Lower lobe of right lung (tissue), 2 donors: ENCODE results near the gene CNGA3. TPM values are rescaled to one million over a fixed set of nuclear protein-coding genes. Genes with fewer than 3 reads are reported as not detected.

Source experiments
- ATAC-seq, 2 donors: fragments of 200-7000 bp; cut with Tn5 transposase; one replicate each; pipeline ENCODE4 v1.9.1; 2020 to 2022; ENCODE audit warnings: mild to moderate bottlenecking in 2 of 2, moderate library complexity in 2 of 2
- DNase-seq: peaks from one replicate; pipeline ENCODE4 v3.0.0-alpha.2; 2020
- H3K27ac ChIP-seq: fragments of 200-600 bp; one replicate; pipeline ENCODE4 v1.8.0; 2022
- H3K27me3 ChIP-seq: fragments of 200-600 bp; one replicate; pipeline ENCODE4 v1.8.0; 2022; ENCODE audit warnings: low read depth
- H3K36me3 ChIP-seq: fragments of 200-600 bp; one replicate; pipeline ENCODE4 v1.8.0; 2022; ENCODE audit warnings: mild to moderate bottlenecking
- H3K4me1 ChIP-seq: fragments of 200-600 bp; one replicate; pipeline ENCODE4 v1.8.0; 2022
- H3K4me3 ChIP-seq: fragments of 200-600 bp; one replicate; pipeline ENCODE4 v1.8.0; 2022; ENCODE audit warnings: mild to moderate bottlenecking
- H3K9me3 ChIP-seq: fragments of 200-600 bp; one replicate; pipeline ENCODE4 v1.8.0; 2022
- intact Hi-C: fragments of 100-400 bp; cut with DNase I; formaldehyde crosslinking; loops from one replicate; pipeline ENCODE4 v1.11.0; 2022
- total RNA-seq: library from RNA; stranded (reverse); fragmentation: NEBNext Ultra II Directional; extraction: Animal tissue kit (Norgen Biotek cat#: 25700); gene quantifications from one replicate; pipeline ENCODE4 v1.2.1, GENCODE V29; 2021
- TF ChIP-seq, protein P1 (sequence below): fragments of 200-600 bp; IDR thresholded peaks from one replicate; pipeline ENCODE4 v1.8.0; 2022; ENCODE audit warnings: antibody characterized with exemption, mild to moderate bottlenecking
- donor health status: DM: no; HTN: yes; CAD: no; lungs with severe emphysema.

Gene CNGA3
- total RNA-seq, 1 donor from 2014 or later: 0.18 TPM

DNA sequence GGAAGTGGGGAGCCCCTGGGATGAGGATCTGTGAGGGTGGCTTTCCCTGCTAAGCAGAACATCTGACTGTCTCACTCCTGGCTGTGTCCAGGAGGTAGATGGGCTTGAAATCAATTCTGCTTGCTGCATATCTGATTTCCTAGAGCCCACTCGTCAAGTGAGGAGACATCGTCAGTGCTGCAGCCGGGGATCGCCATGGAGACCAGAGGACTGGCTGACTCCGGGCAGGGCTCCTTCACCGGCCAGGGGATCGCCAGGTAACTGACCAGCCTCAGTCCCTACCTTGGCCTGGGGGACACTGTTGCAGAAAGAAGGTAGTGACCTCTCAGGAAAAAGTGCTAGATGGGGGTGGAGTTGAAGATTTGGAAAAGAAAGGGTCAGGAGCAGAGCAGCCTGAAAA is 31.3 kb downstream of the CNGA3 start:
- TF ChIP-seq, protein P1, sequence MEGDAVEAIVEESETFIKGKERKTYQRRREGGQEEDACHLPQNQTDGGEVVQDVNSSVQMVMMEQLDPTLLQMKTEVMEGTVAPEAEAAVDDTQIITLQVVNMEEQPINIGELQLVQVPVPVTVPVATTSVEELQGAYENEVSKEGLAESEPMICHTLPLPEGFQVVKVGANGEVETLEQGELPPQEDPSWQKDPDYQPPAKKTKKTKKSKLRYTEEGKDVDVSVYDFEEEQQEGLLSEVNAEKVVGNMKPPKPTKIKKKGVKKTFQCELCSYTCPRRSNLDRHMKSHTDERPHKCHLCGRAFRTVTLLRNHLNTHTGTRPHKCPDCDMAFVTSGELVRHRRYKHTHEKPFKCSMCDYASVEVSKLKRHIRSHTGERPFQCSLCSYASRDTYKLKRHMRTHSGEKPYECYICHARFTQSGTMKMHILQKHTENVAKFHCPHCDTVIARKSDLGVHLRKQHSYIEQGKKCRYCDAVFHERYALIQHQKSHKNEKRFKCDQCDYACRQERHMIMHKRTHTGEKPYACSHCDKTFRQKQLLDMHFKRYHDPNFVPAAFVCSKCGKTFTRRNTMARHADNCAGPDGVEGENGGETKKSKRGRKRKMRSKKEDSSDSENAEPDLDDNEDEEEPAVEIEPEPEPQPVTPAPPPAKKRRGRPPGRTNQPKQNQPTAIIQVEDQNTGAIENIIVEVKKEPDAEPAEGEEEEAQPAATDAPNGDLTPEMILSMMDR: no peak
- ATAC-seq (no peak), DNase-seq (no peak)
- Histone ChIP-seq H3K9me3 (no peaks in the 10 kb centered on the region), H3K4me1 (peaks cover 17% of the 10 kb centered on the region), H3K36me3 (no peaks in the 10 kb centered on the region), H3K4me3 (no peak overlapping the region), H3K27ac (no peak overlapping the region), H3K27me3 (no peaks in the 10 kb centered on the region)
- intact Hi-C loops: no loop called here

GRCh38 chr2:98378196-98378595 is 31.9 kb downstream of the CNGA3 start:
- H3K4me3 ChIP-seq: no peak overlapping the region
- peaks cover 5% of the 10 kb centered on the region for H3K27me3 ChIP-seq
- H3K9me3 ChIP-seq: no peaks in the 10 kb centered on the region
- peaks cover 17% of the 10 kb centered on the region for H3K4me1 ChIP-seq
- no peak overlapping the region for H3K27ac ChIP-seq
- no peaks in the 10 kb centered on the region for H3K36me3 ChIP-seq
- DNase-seq (no peak), ATAC-seq (no peak)
- TF ChIP-seq, protein P1: no peak
- intact Hi-C loops: no loop called here

DNA sequence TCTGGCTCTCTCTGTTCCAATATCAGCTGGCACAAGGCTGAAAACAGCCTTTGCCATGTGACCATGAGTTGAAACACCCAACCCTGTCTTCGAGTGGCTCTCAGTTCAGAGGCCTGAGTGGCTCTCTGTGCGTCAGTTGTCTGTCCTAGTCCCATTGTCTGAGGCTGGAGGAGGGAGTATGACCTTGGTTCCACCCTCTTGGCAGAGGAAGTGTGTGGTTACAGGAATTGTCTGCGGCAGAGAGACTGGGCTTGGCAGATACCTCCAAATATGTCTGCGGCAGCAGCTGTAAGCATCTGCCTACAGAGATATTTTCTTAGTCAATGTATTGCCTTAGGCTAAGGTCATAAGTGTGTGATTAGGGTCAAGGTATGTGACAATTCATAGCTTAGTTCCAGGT is 32.6 kb downstream of the CNGA3 start:
- intact Hi-C loops: no loop called here
- ATAC-seq: peak; percentile 92 to 96
- Histone ChIP-seq H3K27me3 (peaks cover 7% of the 10 kb centered on the region), H3K36me3 (no peaks in the 10 kb centered on the region), H3K9me3 (no peaks in the 10 kb centered on the region), H3K4me1 (peaks cover 17% of the 10 kb centered on the region), H3K27ac (peak overlapping the region; percentile 36), H3K4me3 (no peak overlapping the region)
- TF ChIP-seq, protein P1: no peak
- DNase-seq: peak; percentile 62

DNA sequence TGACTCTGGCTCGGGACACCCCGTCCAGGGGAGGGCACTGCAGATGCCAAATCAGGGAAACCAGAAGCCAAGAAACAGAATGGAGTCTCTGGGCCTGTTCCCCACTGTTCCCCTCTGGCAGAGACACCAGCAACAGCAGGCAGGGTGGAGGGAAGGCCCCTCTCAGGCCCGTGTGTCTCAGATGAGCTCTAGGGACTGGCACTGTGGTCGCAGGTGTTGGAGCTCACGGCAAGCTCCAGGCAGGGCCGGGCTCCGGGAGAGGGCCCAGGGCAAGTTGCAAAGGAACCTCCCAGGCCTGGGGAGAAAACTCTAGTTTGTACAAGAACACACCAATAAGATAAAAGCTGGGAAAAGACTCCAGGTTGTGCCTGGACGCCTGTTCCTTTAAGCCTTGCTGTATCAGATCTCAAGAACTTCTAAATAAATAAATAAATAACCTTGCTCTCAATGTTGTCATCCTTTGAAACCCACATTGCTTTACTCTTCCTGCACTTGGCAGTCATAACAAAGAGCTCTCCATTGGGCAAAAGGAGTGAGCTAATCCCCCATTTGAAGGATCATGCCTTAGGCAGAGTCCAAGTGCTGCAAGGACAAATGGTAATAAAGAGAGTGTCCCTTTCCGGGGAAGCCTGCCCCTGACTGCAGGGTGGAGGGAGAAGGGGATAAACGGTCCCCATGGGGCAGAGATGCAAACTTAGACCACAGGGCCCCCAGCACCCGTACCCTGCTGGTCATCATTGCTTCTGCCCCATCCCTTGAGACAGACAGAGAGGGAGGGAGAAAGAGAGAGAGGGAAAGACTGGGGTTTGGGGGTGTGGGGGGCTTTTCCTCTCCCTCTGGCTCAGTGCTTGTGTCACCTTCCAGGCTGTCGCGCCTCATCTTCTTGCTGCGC is 33.3 kb downstream of the CNGA3 start:
- Histone ChIP-seq H3K36me3 (no peaks in the 10 kb centered on the region), H3K9me3 (no peaks in the 10 kb centered on the region), H3K27ac (peak overlapping the region; percentile 36), H3K4me1 (peaks cover 17% of the 10 kb centered on the region), H3K27me3 (peaks cover 7% of the 10 kb centered on the region), H3K4me3 (no peak overlapping the region)
- no peak for DNase-seq
- intact Hi-C loops: no loop called here
- ATAC-seq: peak in 1 of 2 donors; percentile 4
- TF ChIP-seq, protein P1: no peak

- peaks cover 17% of the 10 kb centered on the region for H3K4me1 ChIP-seq
- ATAC-seq (no peak), DNase-seq (peak; percentile 37)
- peaks cover 7% of the 10 kb centered on the region for H3K27me3 ChIP-seq
- intact Hi-C loops: no loop called here
- no peak overlapping the region for H3K4me3 ChIP-seq
- no peak overlapping the region for H3K27ac ChIP-seq
- TF ChIP-seq, protein P1: no peak
- no peaks in the 10 kb centered on the region for H3K9me3 ChIP-seq
- H3K36me3 ChIP-seq: no peaks in the 10 kb centered on the region
Observed at GRCh38 chr2:98380203-98380535, 33.9 kb downstream of the CNGA3 start.
